ENCODE data around the gene ZNF213. TPM values are rescaled to one million over a fixed set of nuclear protein-coding genes. Genes with fewer than 3 reads are reported as not detected.

ZNF213 gene
- polyA plus RNA-seq, 1 donor (not counting 4 experiments of a cell fraction or from before 2014, with no cell fraction given): 0.51 TPM

DNA sequence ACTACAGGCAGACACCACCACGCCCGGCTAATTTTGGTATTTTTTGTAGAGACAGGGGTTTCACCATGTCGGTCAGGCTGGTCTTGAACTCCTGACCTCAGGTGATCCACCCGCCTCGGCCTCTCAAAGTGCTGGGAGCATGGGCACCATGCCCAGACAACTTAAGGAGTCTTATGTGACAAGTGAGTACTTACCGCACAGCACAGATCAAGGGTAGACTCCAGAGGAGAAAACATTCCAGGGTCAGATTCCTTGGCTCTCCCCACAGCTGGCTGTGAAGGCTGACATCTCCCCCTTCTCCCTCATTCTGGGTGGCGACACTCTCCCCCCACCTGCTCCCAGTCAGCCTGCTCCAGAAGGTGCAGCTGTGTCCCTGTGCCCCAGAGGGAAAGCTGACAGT, 46.4 kb upstream of the ZNF213 start:
- Histone ChIP-seq H3K4me1 (ENCODE audit: control insufficient read depth, extremely low read depth, insufficient read depth, low read length) (no peaks in the 10 kb centered on the region), H3K9ac (ENCODE audit: control insufficient read depth, extremely low read depth, insufficient read depth, low read length) (no peak overlapping the region), H3K27ac (ENCODE audit: control insufficient read depth, insufficient read depth, low read length) (no peak overlapping the region), H3K9me3 (ENCODE audit: control insufficient read depth, low read depth, low read length) (no peaks in the 10 kb centered on the region), H3K4me2 (ENCODE audit: control insufficient read depth, extremely low read depth, insufficient read depth, low read depth, low read length) (no peak overlapping the region), H4K20me1 (ENCODE audit: control insufficient read depth, extremely low read depth, insufficient read depth, low read length) (no peaks in the 10 kb centered on the region), H3K79me2 (ENCODE audit: control insufficient read depth, insufficient read depth, low read length) (no peaks in the 10 kb centered on the region), H3K27me3 (ENCODE audit: control insufficient read depth, extremely low read depth, insufficient read depth, low read length) (peaks cover 5% of the 10 kb centered on the region), H3K4me3 (ENCODE audit: control insufficient read depth in 2 of 3, extremely low read depth in 1 of 3, insufficient read depth in 2 of 3, low read depth in 1 of 3, low read length in 3 of 3) (no peak overlapping the region), H3K36me3 (ENCODE audit: control insufficient read depth in 2 of 2, extremely low read depth in 1 of 2, insufficient read depth in 2 of 2, low read length in 2 of 2) (no peaks in the 10 kb centered on the region), H3K9me1 (ENCODE audit: control insufficient read depth, extremely low read depth, insufficient read depth, low read length) (no peaks in the 10 kb centered on the region), H2AFZ (ENCODE audit: control insufficient read depth, low read length) (no peak overlapping the region)
- DNase-seq (ENCODE audit: low read depth, low spot score): no peak
- TF ChIP-seq, protein P1, sequence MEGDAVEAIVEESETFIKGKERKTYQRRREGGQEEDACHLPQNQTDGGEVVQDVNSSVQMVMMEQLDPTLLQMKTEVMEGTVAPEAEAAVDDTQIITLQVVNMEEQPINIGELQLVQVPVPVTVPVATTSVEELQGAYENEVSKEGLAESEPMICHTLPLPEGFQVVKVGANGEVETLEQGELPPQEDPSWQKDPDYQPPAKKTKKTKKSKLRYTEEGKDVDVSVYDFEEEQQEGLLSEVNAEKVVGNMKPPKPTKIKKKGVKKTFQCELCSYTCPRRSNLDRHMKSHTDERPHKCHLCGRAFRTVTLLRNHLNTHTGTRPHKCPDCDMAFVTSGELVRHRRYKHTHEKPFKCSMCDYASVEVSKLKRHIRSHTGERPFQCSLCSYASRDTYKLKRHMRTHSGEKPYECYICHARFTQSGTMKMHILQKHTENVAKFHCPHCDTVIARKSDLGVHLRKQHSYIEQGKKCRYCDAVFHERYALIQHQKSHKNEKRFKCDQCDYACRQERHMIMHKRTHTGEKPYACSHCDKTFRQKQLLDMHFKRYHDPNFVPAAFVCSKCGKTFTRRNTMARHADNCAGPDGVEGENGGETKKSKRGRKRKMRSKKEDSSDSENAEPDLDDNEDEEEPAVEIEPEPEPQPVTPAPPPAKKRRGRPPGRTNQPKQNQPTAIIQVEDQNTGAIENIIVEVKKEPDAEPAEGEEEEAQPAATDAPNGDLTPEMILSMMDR (optimal IDR thresholded peaks at IDR 0.05 in 1 of 3, IDR thresholded peaks at IDR 0.05 in 1 of 3, conservative IDR thresholded peaks at IDR 0.05 in 1 of 3; ENCODE audit: extremely low read depth in 1 of 3, insufficient read depth in 2 of 3, low read length in 3 of 3): no peak
- TF ChIP-seq EZH2 (IDR thresholded peaks at IDR 0.05; ENCODE audit: low read length): no peak
- no peak for FAIRE-seq
- dilution Hi-C loops (cut with MboI; ENCODE audit: extremely low pct_ligation_motif_present, low sequenced_read_pairs): no loop called here

DNA sequence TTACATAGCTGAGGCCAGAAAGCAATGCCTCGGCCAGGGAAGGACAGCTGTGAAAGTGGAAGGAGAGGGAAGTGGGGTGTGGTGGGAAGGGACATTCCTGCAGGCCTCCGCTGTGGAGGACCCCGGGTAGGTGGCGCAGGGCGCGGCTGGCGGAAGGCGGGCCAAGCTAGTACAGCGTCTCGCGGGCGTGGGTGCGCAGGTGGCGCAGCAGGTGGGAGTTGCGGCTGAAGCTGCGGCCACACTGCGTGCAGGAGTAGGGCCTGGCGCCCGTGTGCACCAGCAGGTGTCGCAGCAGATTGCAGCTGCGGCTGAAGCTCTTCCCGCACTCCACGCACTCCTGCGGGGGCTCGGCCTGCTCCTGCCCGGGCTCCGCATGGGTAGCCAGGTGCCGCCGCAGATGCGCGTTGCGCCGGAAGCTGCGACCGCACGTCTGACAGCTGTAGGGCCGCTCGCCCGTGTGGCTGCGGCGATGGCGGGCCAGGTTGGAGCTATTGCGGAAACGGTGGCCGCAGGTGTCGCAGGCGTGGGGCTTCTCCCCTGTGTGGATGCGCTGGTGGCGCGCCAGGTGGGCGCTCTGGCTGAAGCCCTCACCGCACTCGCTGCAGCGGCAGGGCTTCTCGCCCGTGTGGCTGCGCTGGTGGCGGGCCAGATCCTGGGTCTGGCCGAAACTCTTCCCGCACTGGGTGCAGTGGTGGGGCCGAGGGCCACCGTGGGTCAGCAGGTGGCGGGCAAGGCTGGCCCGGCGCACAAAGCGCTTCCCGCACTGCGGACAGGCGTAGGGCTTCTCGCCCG, 45.7 kb upstream of the ZNF213 start:
- DNase-seq (ENCODE audit: low read depth, low spot score): no peak
- FAIRE-seq: no peak

More for the DNA sequence above, 45.7 kb upstream of the ZNF213 start:
- Histone ChIP-seq H3K4me3 (ENCODE audit: control insufficient read depth in 2 of 3, extremely low read depth in 1 of 3, insufficient read depth in 2 of 3, low read depth in 1 of 3, low read length in 3 of 3) (no peak overlapping the region), H3K79me2 (ENCODE audit: control insufficient read depth, insufficient read depth, low read length) (no peaks in the 10 kb centered on the region), H3K9me1 (ENCODE audit: control insufficient read depth, extremely low read depth, insufficient read depth, low read length) (no peaks in the 10 kb centered on the region), H4K20me1 (ENCODE audit: control insufficient read depth, extremely low read depth, insufficient read depth, low read length) (no peaks in the 10 kb centered on the region), H3K36me3 (ENCODE audit: control insufficient read depth in 2 of 2, extremely low read depth in 1 of 2, insufficient read depth in 2 of 2, low read length in 2 of 2) (no peaks in the 10 kb centered on the region), H3K27me3 (ENCODE audit: control insufficient read depth, extremely low read depth, insufficient read depth, low read length) (peaks cover 5% of the 10 kb centered on the region), H3K9ac (ENCODE audit: control insufficient read depth, extremely low read depth, insufficient read depth, low read length) (no peak overlapping the region), H3K9me3 (ENCODE audit: control insufficient read depth, low read depth, low read length) (no peaks in the 10 kb centered on the region), H3K4me2 (ENCODE audit: control insufficient read depth, extremely low read depth, insufficient read depth, low read depth, low read length) (no peak overlapping the region), H3K4me1 (ENCODE audit: control insufficient read depth, extremely low read depth, insufficient read depth, low read length) (no peaks in the 10 kb centered on the region), H2AFZ (ENCODE audit: control insufficient read depth, low read length) (no peak overlapping the region), H3K27ac (ENCODE audit: control insufficient read depth, insufficient read depth, low read length) (no peak overlapping the region)
- dilution Hi-C loops (cut with MboI; ENCODE audit: extremely low pct_ligation_motif_present, low sequenced_read_pairs): no loop called here
- TF ChIP-seq, protein P1 (optimal IDR thresholded peaks at IDR 0.05 in 1 of 3, IDR thresholded peaks at IDR 0.05 in 1 of 3, conservative IDR thresholded peaks at IDR 0.05 in 1 of 3; ENCODE audit: extremely low read depth in 1 of 3, insufficient read depth in 2 of 3, low read length in 3 of 3): no peak
- TF ChIP-seq EZH2 (IDR thresholded peaks at IDR 0.05; ENCODE audit: low read length): no peak

Measured in keratinocyte (primary cell).